ENCODE results near the gene SORBS1.
"Not testable (repeated sequence)": the region's sequence is repeated elsewhere in the genome, so short reads cannot be mapped to it uniquely, and the experiment has no call there.

The SORBS1 gene

DNA sequence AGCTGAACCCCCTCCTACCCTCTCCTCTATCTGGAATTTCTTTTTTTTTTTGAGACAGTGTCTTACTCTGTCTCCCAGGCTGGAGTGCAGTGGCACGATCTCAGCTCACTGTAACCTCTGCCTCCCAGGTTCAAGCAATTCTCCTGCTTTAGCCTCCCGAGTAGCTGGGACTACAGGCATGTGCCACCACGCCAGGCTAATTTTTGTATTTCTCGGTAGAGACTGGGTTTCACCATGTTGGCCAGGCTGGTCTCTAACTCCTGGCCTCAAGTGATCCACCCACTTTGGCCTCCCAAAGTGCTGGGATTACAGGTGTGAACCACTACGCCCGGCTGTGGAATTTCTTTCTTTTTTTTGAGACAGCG is 213.8 kb downstream of the SORBS1 start:
- not testable (repeated sequence) for H3K4me1 ChIP-seq (ENCODE audit: control insufficient read depth in 1 of 2, insufficient read depth in 2 of 2, low read length in 2 of 2); H3K9me3 ChIP-seq (ENCODE audit: control insufficient read depth in 1 of 2, low read length in 2 of 2); H3K27me3 ChIP-seq (ENCODE audit: control insufficient read depth in 1 of 2, insufficient read depth in 2 of 2, low read length in 2 of 2); H3K4me3 ChIP-seq (ENCODE audit: low read depth in 1 of 2, low read length in 2 of 2); H3K36me3 ChIP-seq (ENCODE audit: control insufficient read depth in 1 of 2, insufficient read depth in 2 of 2, low read length in 2 of 2); H3K9ac ChIP-seq (ENCODE audit: low read depth in 1 of 2, low read length in 2 of 2); H3K27ac ChIP-seq (ENCODE audit: low read depth, low read length)

DNA sequence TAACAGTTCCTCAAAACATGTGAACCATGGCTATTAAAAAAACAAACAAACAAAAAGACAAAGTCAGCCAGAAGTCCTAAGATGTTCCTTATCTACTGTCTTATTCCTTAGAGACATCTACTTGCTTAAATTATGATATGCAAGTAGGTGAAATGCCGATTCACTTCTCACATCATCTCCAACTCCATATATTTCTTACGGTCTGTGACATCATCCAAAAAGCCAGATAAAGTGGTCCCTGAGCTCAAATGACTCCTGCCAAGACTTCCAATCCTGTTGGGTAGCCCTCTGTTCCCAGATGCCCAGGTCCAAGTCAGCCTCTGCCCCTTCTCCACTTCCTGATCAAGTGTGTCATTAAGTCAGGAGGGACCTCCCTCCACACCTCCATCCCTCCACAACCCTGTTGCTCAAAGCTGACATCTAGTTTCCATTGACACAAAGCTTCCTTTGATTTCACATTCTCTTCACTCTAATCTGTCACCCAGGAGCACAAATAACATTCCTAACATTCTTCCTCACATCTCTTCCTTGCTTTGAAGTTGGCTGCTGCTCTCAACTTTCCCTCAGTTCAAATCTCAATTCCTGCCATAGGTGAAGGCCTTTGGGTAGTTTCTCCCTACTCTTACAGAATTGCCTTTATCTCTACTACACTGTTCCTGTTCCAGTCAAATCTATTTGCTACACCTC is 214.3 kb downstream of the SORBS1 start:
- Histone ChIP-seq H3K4me3 (ENCODE audit: low read depth in 1 of 2, low read length in 2 of 2) (no peak overlapping the region), H3K27ac (ENCODE audit: low read depth, low read length) (no peak overlapping the region), H3K36me3 (ENCODE audit: control insufficient read depth in 1 of 2, insufficient read depth in 2 of 2, low read length in 2 of 2) (peaks cover 0 to 5% of the 10 kb centered on the region in 2 donors), H3K27me3 (ENCODE audit: control insufficient read depth in 1 of 2, insufficient read depth in 2 of 2, low read length in 2 of 2) (no peaks in the 10 kb centered on the region), H3K9ac (ENCODE audit: low read depth in 1 of 2, low read length in 2 of 2) (no peak overlapping the region), H3K9me3 (ENCODE audit: control insufficient read depth in 1 of 2, low read length in 2 of 2) (no peaks in the 10 kb centered on the region), H3K4me1 (ENCODE audit: control insufficient read depth in 1 of 2, insufficient read depth in 2 of 2, low read length in 2 of 2) (peaks cover 0 to 3% of the 10 kb centered on the region in 2 donors)

DNA sequence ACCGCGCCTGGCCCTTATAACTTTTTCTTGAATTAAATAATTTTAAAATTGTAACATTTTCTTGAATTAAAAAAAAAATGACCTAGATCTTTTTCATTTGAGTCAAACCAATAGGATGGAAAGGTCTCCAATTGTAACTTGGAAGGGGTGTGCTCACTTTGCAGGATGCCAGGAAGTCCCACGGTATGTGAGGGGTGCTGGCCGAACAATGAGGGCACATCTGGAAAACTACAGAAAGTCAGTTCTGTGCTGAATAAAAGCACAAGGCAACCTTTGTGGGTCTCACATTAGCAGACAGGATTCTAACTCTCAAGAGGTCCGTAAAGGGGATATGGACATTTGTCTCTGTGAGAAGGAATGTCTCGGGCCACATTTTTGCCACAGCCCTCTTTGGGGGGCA is 217.6 kb downstream of the SORBS1 start:
- Histone ChIP-seq H3K4me1 (ENCODE audit: control insufficient read depth in 1 of 2, insufficient read depth in 2 of 2, low read length in 2 of 2) (no peaks in the 10 kb centered on the region), H3K9ac (ENCODE audit: low read depth in 1 of 2, low read length in 2 of 2) (no peak overlapping the region), H3K36me3 (ENCODE audit: control insufficient read depth in 1 of 2, insufficient read depth in 2 of 2, low read length in 2 of 2) (no peaks in the 10 kb centered on the region), H3K27me3 (ENCODE audit: control insufficient read depth in 1 of 2, insufficient read depth in 2 of 2, low read length in 2 of 2) (no peaks in the 10 kb centered on the region), H3K9me3 (ENCODE audit: control insufficient read depth in 1 of 2, low read length in 2 of 2) (no peaks in the 10 kb centered on the region), H3K27ac (ENCODE audit: low read depth, low read length) (no peak overlapping the region), H3K4me3 (ENCODE audit: low read depth in 1 of 2, low read length in 2 of 2) (no peak overlapping the region)

DNA sequence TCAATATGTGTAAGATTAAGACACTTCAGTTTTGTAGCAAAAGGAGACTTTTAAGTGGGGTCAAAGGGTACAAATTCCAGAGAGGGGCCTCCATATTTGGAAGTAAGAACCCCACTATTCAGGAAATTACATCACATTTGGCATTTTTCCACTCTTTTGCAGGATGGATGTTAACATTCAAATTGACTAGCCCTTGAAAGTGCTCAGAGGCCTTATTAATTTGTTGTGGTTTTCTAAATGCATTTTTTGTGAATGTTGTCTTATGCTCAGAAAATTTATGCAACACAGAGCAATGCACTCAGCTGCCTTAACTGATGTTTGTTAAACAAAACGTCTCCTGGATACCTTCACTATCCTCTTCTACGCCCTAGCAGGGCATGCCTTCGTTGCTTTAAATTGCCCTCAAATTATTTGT is 219.4 kb downstream of the SORBS1 start:
- no peaks in the 10 kb centered on the region for H3K4me1 ChIP-seq (ENCODE audit: control insufficient read depth in 1 of 2, insufficient read depth in 2 of 2, low read length in 2 of 2)
- H3K4me3 ChIP-seq (ENCODE audit: low read depth in 1 of 2, low read length in 2 of 2) = no peak overlapping the region
- H3K27me3 ChIP-seq (ENCODE audit: control insufficient read depth in 1 of 2, insufficient read depth in 2 of 2, low read length in 2 of 2) = no peaks in the 10 kb centered on the region
- H3K9ac ChIP-seq (ENCODE audit: low read depth in 1 of 2, low read length in 2 of 2) = no peak overlapping the region
- H3K27ac ChIP-seq (ENCODE audit: low read depth, low read length) = no peak overlapping the region
- H3K9me3 ChIP-seq (ENCODE audit: control insufficient read depth in 1 of 2, low read length in 2 of 2) = no peaks in the 10 kb centered on the region
- H3K36me3 ChIP-seq (ENCODE audit: control insufficient read depth in 1 of 2, insufficient read depth in 2 of 2, low read length in 2 of 2) = no peaks in the 10 kb centered on the region

DNA sequence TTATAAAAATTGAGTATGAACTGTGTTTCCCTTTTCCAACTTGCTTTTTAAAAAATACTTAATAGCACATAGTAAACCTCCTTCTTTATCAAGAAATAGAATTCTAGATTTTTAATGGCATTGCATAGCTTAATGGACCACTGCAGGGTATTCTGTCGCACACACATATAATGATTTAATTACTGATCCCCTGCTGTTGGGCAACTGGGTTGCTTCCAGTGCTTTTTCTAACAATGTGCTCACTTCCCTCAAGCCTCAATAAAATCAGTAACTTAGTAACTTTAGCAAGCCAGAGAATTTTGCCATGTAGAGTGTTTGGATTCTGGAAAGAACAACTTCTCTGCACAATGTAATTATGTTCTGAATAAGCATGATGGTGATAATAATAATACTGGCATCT is 221.3 kb downstream of the SORBS1 start:
- peaks cover 0 to 6% of the 10 kb centered on the region in 2 donors for H3K36me3 ChIP-seq (ENCODE audit: control insufficient read depth in 1 of 2, insufficient read depth in 2 of 2, low read length in 2 of 2)
- H3K9me3 ChIP-seq (ENCODE audit: control insufficient read depth in 1 of 2, low read length in 2 of 2) = no peaks in the 10 kb centered on the region
- peaks cover 0 to 6% of the 10 kb centered on the region in 2 donors for H3K4me1 ChIP-seq (ENCODE audit: control insufficient read depth in 1 of 2, insufficient read depth in 2 of 2, low read length in 2 of 2)
- H3K9ac ChIP-seq (ENCODE audit: low read depth in 1 of 2, low read length in 2 of 2) = no peak overlapping the region
- H3K4me3 ChIP-seq (ENCODE audit: low read depth in 1 of 2, low read length in 2 of 2) = no peak overlapping the region
- no peak overlapping the region for H3K27ac ChIP-seq (ENCODE audit: low read depth, low read length)
- no peaks in the 10 kb centered on the region for H3K27me3 ChIP-seq (ENCODE audit: control insufficient read depth in 1 of 2, insufficient read depth in 2 of 2, low read length in 2 of 2)

DNA sequence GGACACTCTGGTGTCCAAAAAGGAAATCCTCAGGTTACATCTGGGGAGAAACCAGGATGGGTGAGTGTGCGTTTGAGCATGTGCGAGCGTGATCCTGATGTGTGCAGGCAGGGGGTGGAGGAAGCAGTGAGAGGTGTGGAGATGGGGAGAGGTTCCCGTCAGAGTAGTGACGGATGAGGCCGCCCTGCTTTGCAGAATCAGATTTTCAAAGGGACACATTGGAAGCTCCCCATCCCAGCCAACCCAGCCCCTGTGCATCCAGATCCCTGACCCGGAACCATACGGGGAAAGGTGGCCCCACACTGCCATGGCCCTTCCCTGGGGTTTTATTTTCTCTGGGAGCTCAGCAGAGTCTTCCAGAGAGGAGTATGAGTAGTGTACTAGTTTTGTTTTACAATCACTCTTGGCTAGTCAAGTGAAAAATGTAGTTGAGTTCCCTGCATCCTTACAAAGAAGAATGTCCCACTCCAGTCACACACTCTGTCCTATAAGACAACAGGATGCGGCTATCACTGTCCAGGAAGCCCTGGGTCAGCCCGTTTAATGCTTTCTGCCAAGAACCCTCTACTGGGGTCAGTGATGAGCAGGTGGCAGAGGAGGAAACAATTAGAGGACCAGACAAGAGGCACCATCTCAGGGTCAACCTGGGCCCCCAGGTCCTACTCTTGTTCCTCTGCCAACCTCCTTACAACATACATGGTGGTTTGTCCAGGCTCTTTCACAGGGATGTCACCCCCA is 223.6 kb downstream of the SORBS1 start:
- Histone ChIP-seq H3K9ac (ENCODE audit: low read depth in 1 of 2, low read length in 2 of 2) (no peak overlapping the region), H3K36me3 (ENCODE audit: control insufficient read depth in 1 of 2, insufficient read depth in 2 of 2, low read length in 2 of 2) (peaks cover 0 to 6% of the 10 kb centered on the region in 2 donors)

DNA sequence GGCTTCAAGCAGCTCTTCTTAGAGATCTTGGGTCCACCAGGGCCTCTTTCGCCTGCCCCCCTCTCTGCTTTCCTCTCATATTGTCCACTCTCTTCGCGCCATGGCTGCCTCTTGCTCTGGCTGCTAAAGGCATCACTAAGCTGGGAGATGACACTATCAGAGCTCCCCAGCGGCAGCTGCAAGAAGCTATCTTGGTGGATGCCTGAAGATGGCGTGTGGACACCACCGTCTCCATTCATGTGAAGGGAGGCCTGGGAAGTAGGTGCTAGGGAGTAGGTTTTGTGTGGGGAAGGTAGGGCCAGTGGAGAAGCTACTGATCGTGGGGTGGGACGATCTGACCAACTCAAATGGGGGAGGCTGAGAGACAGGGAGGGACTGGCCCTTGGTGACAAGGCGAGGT is 224.5 kb downstream of the SORBS1 start:
- H3K36me3 ChIP-seq (ENCODE audit: control insufficient read depth in 1 of 2, insufficient read depth in 2 of 2, low read length in 2 of 2) = peaks cover 0 to 6% of the 10 kb centered on the region in 2 donors
- H3K9ac ChIP-seq (ENCODE audit: low read depth in 1 of 2, low read length in 2 of 2) = no peak overlapping the region
- no peaks in the 10 kb centered on the region for H3K9me3 ChIP-seq (ENCODE audit: control insufficient read depth in 1 of 2, low read length in 2 of 2)
- no peak overlapping the region for H3K4me3 ChIP-seq (ENCODE audit: low read depth in 1 of 2, low read length in 2 of 2)
- H3K27me3 ChIP-seq (ENCODE audit: control insufficient read depth in 1 of 2, insufficient read depth in 2 of 2, low read length in 2 of 2) = no peaks in the 10 kb centered on the region
- peaks cover 0 to 8% of the 10 kb centered on the region in 2 donors for H3K4me1 ChIP-seq (ENCODE audit: control insufficient read depth in 1 of 2, insufficient read depth in 2 of 2, low read length in 2 of 2)
- no peak overlapping the region for H3K27ac ChIP-seq (ENCODE audit: low read depth, low read length)

More for the DNA sequence above, 223.6 kb downstream of the SORBS1 start:
- Histone ChIP-seq H3K27me3 (ENCODE audit: control insufficient read depth in 1 of 2, insufficient read depth in 2 of 2, low read length in 2 of 2) (no peaks in the 10 kb centered on the region), H3K9me3 (ENCODE audit: control insufficient read depth in 1 of 2, low read length in 2 of 2) (no peaks in the 10 kb centered on the region), H3K4me3 (ENCODE audit: low read depth in 1 of 2, low read length in 2 of 2) (no peak overlapping the region), H3K4me1 (ENCODE audit: control insufficient read depth in 1 of 2, insufficient read depth in 2 of 2, low read length in 2 of 2) (peaks cover 0 to 8% of the 10 kb centered on the region in 2 donors), H3K27ac (ENCODE audit: low read depth, low read length) (no peak overlapping the region)

DNA sequence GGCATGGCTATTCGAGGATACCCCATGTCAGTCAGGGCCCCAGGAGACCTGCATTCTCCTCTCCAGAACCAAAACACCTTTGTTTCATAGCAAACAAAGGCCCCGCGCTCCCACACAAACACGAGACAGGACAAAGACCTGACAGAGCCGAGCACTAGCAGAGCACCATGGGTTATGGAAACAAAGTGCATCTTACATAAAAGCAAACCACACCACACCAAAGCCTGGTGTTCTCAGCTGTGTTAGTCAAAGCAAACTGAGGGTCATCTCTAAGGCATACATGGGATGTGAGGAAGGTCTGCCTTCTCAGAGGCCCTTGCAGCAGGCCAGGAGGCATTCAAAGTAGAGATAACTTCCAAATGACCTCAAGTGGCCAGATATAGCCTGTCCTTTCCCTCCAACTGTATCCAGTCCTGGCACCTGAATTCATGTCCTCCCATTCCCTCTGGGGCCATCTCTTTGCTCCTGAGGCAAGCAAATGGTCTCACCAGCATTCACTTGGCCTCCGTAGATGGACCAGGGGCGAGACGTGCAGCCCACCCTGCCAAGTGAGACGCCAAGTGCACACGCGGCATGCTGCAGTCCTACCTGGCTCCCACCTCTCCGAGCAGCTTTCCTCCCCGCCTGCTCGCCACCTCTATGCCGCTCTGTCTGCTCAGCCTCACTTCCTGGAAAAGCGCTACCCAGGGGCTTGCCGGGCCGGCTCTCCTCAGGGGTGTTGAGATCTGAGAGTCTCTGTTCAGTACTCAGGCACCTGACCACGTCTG is 225.1 kb downstream of the SORBS1 start:
- Histone ChIP-seq H3K27ac (ENCODE audit: low read depth, low read length) (no peak overlapping the region), H3K9ac (ENCODE audit: low read depth in 1 of 2, low read length in 2 of 2) (no peak overlapping the region), H3K9me3 (ENCODE audit: control insufficient read depth in 1 of 2, low read length in 2 of 2) (no peaks in the 10 kb centered on the region), H3K4me1 (ENCODE audit: control insufficient read depth in 1 of 2, insufficient read depth in 2 of 2, low read length in 2 of 2) (peaks cover 0 to 8% of the 10 kb centered on the region in 2 donors), H3K36me3 (ENCODE audit: control insufficient read depth in 1 of 2, insufficient read depth in 2 of 2, low read length in 2 of 2) (peaks cover 0 to 6% of the 10 kb centered on the region in 2 donors), H3K4me3 (ENCODE audit: low read depth in 1 of 2, low read length in 2 of 2) (no peak overlapping the region), H3K27me3 (ENCODE audit: control insufficient read depth in 1 of 2, insufficient read depth in 2 of 2, low read length in 2 of 2) (no peaks in the 10 kb centered on the region)

DNA sequence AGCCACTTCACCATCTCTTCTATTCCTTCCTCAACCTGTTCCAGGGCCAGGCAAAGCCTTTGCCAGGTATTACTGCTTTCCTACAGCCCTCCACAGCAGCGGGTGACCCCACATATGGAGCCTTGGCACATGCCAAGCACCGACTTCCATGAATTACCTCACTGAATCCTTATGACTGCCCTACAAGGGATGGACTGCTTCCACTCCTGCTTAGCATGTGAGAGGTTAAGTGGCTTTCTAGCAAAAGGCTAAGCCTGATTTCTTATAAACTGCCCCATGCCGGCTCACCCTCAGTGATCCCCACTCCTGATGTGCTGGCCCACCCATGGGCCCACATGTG is 226.4 kb downstream of the SORBS1 start:
- H3K27ac ChIP-seq (ENCODE audit: low read depth, low read length) = peak overlapping the region; percentile 90

More for the DNA sequence above, 226.4 kb downstream of the SORBS1 start:
- no peak overlapping the region for H3K4me3 ChIP-seq (ENCODE audit: low read depth in 1 of 2, low read length in 2 of 2)
- peaks cover 0 to 6% of the 10 kb centered on the region in 2 donors for H3K36me3 ChIP-seq (ENCODE audit: control insufficient read depth in 1 of 2, insufficient read depth in 2 of 2, low read length in 2 of 2)
- H3K27me3 ChIP-seq (ENCODE audit: control insufficient read depth in 1 of 2, insufficient read depth in 2 of 2, low read length in 2 of 2) = no peaks in the 10 kb centered on the region
- H3K4me1 ChIP-seq (ENCODE audit: control insufficient read depth in 1 of 2, insufficient read depth in 2 of 2, low read length in 2 of 2) = peaks cover 0 to 8% of the 10 kb centered on the region in 2 donors
- H3K9ac ChIP-seq (ENCODE audit: low read depth in 1 of 2, low read length in 2 of 2) = no peak overlapping the region
- H3K9me3 ChIP-seq (ENCODE audit: control insufficient read depth in 1 of 2, low read length in 2 of 2) = no peaks in the 10 kb centered on the region
